H1 (cell line): Measurements from ENCODE around the gene CKB. TPM values are rescaled to one million over a fixed set of nuclear protein-coding genes. Genes with fewer than 3 reads are reported as not detected.

Experiments
- CTCF ChIA-PET: fragments of 300-600 bp; sonication (Branson Sonifier 250); formaldehyde crosslinking; loops from one replicate; lab custom pipeline; 2021; ENCODE audit not compliant: partially characterized antibody; lab: Charles Lee
- POLR2A ChIA-PET: fragments of 300-600 bp; sonication (Branson Sonifier 250); formaldehyde crosslinking; loops from one replicate; lab custom pipeline; 2021; ENCODE audit warnings: inconsistent platforms; ENCODE audit not compliant: partially characterized antibody; lab: Charles Lee
- DNase-seq, 2 experiments: peaks; one replicate each; pipeline versions ENCODE4 v3.0.0 to v3.0.0-alpha.2; 2010 to 2022; ENCODE audit warnings: low spot score in 2 of 2, low read depth in 1 of 2, mixed read lengths in 1 of 2
- FAIRE-seq: peaks from 2 replicates; lab custom pipeline; 2011; peaks lifted over from hg19 to GRCh38; lab: Jason Lieb, UNC
- H2AFZ ChIP-seq: 2 replicates; pipeline ENCODE4 v1.8.1; 2012; ENCODE audit warnings: low read length, inconsistent platforms
- H2AK5ac ChIP-seq: 2 replicates; pipeline ENCODE4 v1.6.1; 2013; ENCODE audit warnings: low read depth, low read length
- H2BK120ac ChIP-seq: replicated peaks from 2 replicates; pipeline ENCODE3; 2013; ENCODE audit warnings: low read depth, low read length, inconsistent platforms
- H2BK12ac ChIP-seq: 2 replicates; pipeline ENCODE4 v1.6.1; 2013; ENCODE audit warnings: low read depth, low read length
- H2BK15ac ChIP-seq: 2 replicates; pipeline ENCODE4 v1.6.1; 2013; ENCODE audit warnings: low read length
- H2BK20ac ChIP-seq: 2 replicates; pipeline ENCODE4 v1.6.1; 2013; ENCODE audit warnings: low read length
- H2BK5ac ChIP-seq: 2 replicates; pipeline ENCODE4 v1.6.1; 2013; ENCODE audit warnings: low read depth, low read length
- H3K14ac ChIP-seq: 2 replicates; pipeline ENCODE4 v1.6.1; 2013; ENCODE audit warnings: inconsistent platforms; ENCODE audit not compliant: insufficient read length
- H3K18ac ChIP-seq: 2 replicates; pipeline ENCODE4 v1.6.1; 2013; ENCODE audit warnings: low read length; ENCODE audit errors: extremely low read depth
- H3K23ac ChIP-seq: 2 replicates; pipeline ENCODE4 v1.6.1; 2013; ENCODE audit warnings: inconsistent platforms; ENCODE audit not compliant: insufficient read length
- H3K23me2 ChIP-seq: 2 replicates; pipeline ENCODE4 v1.6.1; 2013; ENCODE audit warnings: low read depth, low read length
- H3K27ac ChIP-seq: 2 replicates; pipeline ENCODE4 v1.6.1; 2011; ENCODE audit warnings: low read depth, low read length, inconsistent platforms
- H3K27me3 ChIP-seq, 4 experiments: replicated peaks in 1 of 4; 1 replicate in 1 of 4; 2 replicates in 3 of 4; pipeline versions ENCODE4 v1.6.1 to v1.8.1; 2011 to 2013; ENCODE audit warnings: low read length in 3 of 4, mild to moderate bottlenecking in 3 of 4, inconsistent platforms in 2 of 4, mixed read lengths in 2 of 4, moderate library complexity in 1 of 4; ENCODE audit not compliant: control insufficient read depth in 3 of 4, insufficient read depth in 3 of 4; ENCODE audit errors: extremely low read depth in 1 of 4
- H3K36me3 ChIP-seq, 4 experiments: 2 replicates each; pipeline versions ENCODE4 v1.6.1 to v1.8.1; 2011 to 2013; ENCODE audit warnings: mild to moderate bottlenecking in 4 of 4, low read length in 3 of 4, moderate library complexity in 2 of 4, control low read depth in 1 of 4, inconsistent platforms in 1 of 4; ENCODE audit not compliant: insufficient read depth in 4 of 4, control insufficient read depth in 2 of 4
- H3K4ac ChIP-seq: replicated peaks from 2 replicates; pipeline ENCODE3; 2013; ENCODE audit warnings: low read length, low read depth, mixed read lengths, inconsistent platforms; ENCODE audit not compliant: insufficient read length
- H3K4me1 ChIP-seq, 4 experiments: replicated peaks in 1 of 4; 1 replicate in 1 of 4; 2 replicates in 3 of 4; pipeline versions ENCODE4 v1.6.1 to v1.8.1; 2011 to 2013; ENCODE audit warnings: low read length in 3 of 4, inconsistent platforms in 2 of 4, mixed read lengths in 1 of 4; ENCODE audit not compliant: insufficient read depth in 4 of 4, control insufficient read depth in 3 of 4
- H3K4me2 ChIP-seq, 2 experiments: 2 replicates each; pipeline versions ENCODE4 v1.6.1 to v1.8.1; 2011 to 2013; ENCODE audit warnings: low read depth in 2 of 2, low read length in 2 of 2, control low read depth in 1 of 2, inconsistent platforms in 1 of 2, mild to moderate bottlenecking in 1 of 2; ENCODE audit not compliant: insufficient read depth in 1 of 2
- H3K4me3 ChIP-seq, 4 experiments: fragments of 200-600, 300-600 bp in 1 of 4; sonication (generic), shearing (Covaris generic), sonication (Bioruptor Twin) in 1 of 4; 2 replicates each; pipeline versions ENCODE4 v1.5.1 to v1.8.1; 2011 to 2016; ENCODE audit warnings: low read length in 4 of 4, low read depth in 3 of 4, control low read depth in 2 of 4, inconsistent platforms in 2 of 4, mild to moderate bottlenecking in 2 of 4, mixed read lengths in 1 of 4, moderate library complexity in 1 of 4; ENCODE audit not compliant: insufficient read depth in 2 of 4; ENCODE audit errors: extremely low read depth in 1 of 4
- H3K56ac ChIP-seq: replicated peaks from 2 replicates; pipeline ENCODE3; 2013; ENCODE audit warnings: low read depth, mild to moderate bottlenecking, mixed read lengths, low read length, inconsistent platforms; ENCODE audit not compliant: insufficient read length
- H3K79me1 ChIP-seq: 2 replicates; pipeline ENCODE4 v1.6.1; 2013; ENCODE audit warnings: low read depth, low read length, control low read depth
- H3K79me2 ChIP-seq, 2 experiments: 2 replicates each; pipeline versions ENCODE4 v1.6.1 to v1.8.1; 2012 to 2013; ENCODE audit warnings: low read length in 2 of 2, mild to moderate bottlenecking in 2 of 2, inconsistent platforms in 1 of 2; ENCODE audit not compliant: insufficient read depth in 2 of 2, control insufficient read depth in 1 of 2
- H3K9ac ChIP-seq, 4 experiments: replicated peaks in 1 of 4; 1 replicate in 1 of 4; 2 replicates in 3 of 4; pipeline versions ENCODE4 v1.6.1 to v1.8.1; 2011 to 2013; ENCODE audit warnings: low read depth in 3 of 4, low read length in 3 of 4, control low read depth in 2 of 4, mild to moderate bottlenecking in 2 of 4, moderate library complexity in 2 of 4, inconsistent platforms in 1 of 4; ENCODE audit errors: extremely low read depth in 1 of 4
- H3K9me3 ChIP-seq, 2 experiments: 2 replicates each; pipeline versions ENCODE4 v1.6.1 to v1.8.1; 2012 to 2013; ENCODE audit warnings: mild to moderate bottlenecking in 2 of 2, moderate library complexity in 2 of 2, control low read depth in 1 of 2, inconsistent platforms in 1 of 2, low read depth in 1 of 2, low read length in 1 of 2, mixed read lengths in 1 of 2; ENCODE audit not compliant: insufficient read depth in 2 of 2
- H4K20me1 ChIP-seq, 2 experiments: replicated peaks in 1 of 2; 2 replicates each; pipeline versions ENCODE3 to v1.8.1; 2011 to 2013; ENCODE audit warnings: inconsistent platforms in 2 of 2, low read length in 2 of 2, mild to moderate bottlenecking in 1 of 2; ENCODE audit not compliant: insufficient read depth in 2 of 2, control insufficient read depth in 1 of 2
- H4K5ac ChIP-seq: 2 replicates; pipeline ENCODE4 v1.6.1; 2013; ENCODE audit warnings: low read length, low read depth, mixed read lengths, inconsistent platforms; ENCODE audit not compliant: insufficient read length
- H4K8ac ChIP-seq: 2 replicates; pipeline ENCODE4 v1.8.0; 2013; ENCODE audit warnings: mild to moderate bottlenecking, moderate library complexity, low read length, inconsistent platforms; ENCODE audit not compliant: insufficient read depth; ENCODE audit errors: extremely low read depth
- H4K91ac ChIP-seq: replicated peaks from 2 replicates; pipeline ENCODE3; 2013; ENCODE audit warnings: low read length, mixed read lengths, inconsistent platforms; ENCODE audit not compliant: insufficient read length
- BCL11A ChIP-seq, 2 experiments: IDR thresholded peaks; one replicate each; pipeline ENCODE4 v1.6.1; 2011; ENCODE audit warnings: low read depth in 2 of 2, low read length in 2 of 2, mild to moderate bottlenecking in 2 of 2
- CHD2 ChIP-seq: IDR thresholded peaks from 2 replicates; pipeline ENCODE4 v1.6.1; 2012; ENCODE audit warnings: low read length, improper control_type of control experiment
- EP300 ChIP-seq, 2 experiments: IDR thresholded peaks; 1 replicate in 1 of 2; 2 replicates in 1 of 2; pipeline ENCODE4 v1.6.1; 2011 to 2012; ENCODE audit warnings: low read depth in 2 of 2, low read length in 2 of 2, mild to moderate bottlenecking in 2 of 2, borderline replicate concordance in 1 of 2, inconsistent platforms in 1 of 2, moderate library complexity in 1 of 2
- GTF2F1 ChIP-seq: IDR thresholded peaks from 2 replicates; pipeline ENCODE4 v1.6.1; 2012; ENCODE audit warnings: low read depth, low read length, improper control_type of control experiment, borderline replicate concordance
- HDAC2 ChIP-seq, 2 experiments: fragments of 300-600 bp in 1 of 2; sonication (generic) in 1 of 2; IDR thresholded peaks; 2 replicates each; pipeline ENCODE4 v1.6.1; 2011 to 2012; ENCODE audit warnings: low read depth in 2 of 2, low read length in 2 of 2, mild to moderate bottlenecking in 2 of 2, moderate library complexity in 2 of 2, borderline replicate concordance in 1 of 2, inconsistent platforms in 1 of 2
- KDM1A ChIP-seq: fragments of 200-600, 300-600 bp; sonication (generic); IDR thresholded peaks from 2 replicates; pipeline ENCODE4 v1.7.1; 2016; ENCODE audit warnings: mild to moderate bottlenecking, low read length, borderline replicate concordance
- MAFK ChIP-seq: IDR thresholded peaks from 2 replicates; pipeline ENCODE4 v1.6.1; 2012; ENCODE audit warnings: low read depth, mild to moderate bottlenecking, improper control_type of control experiment, low read length
- POLR2AphosphoS5 ChIP-seq: IDR thresholded peaks from 2 replicates; pipeline ENCODE4 v1.6.1; 2011; ENCODE audit warnings: low read depth, low read length
- TAF7 ChIP-seq: optimal IDR thresholded peaks from 2 replicates; pipeline ENCODE3; 2011; ENCODE audit warnings: low read depth, mild to moderate bottlenecking, inconsistent platforms, low read length, moderate library complexity, borderline replicate concordance
- ZNF274 ChIP-seq: IDR thresholded peaks from 2 replicates; pipeline ENCODE4 v1.7.0; 2012; ENCODE audit warnings: low read length, borderline replicate concordance; ENCODE audit errors: extremely low read depth
- WGBS, 2 experiments: shearing (Covaris generic) in 1 of 2; methylation state at CpG; one replicate each; pipeline versions ENCODE4 v1.1.6 to v1.1.7; 2013 to 2015; ENCODE audit warnings: low lambda C conversion rate in 2 of 2, mixed read lengths in 2 of 2, inconsistent platforms in 1 of 2, low coverage in 1 of 2, missing lambda C conversion rate in 1 of 2; ENCODE audit not compliant: insufficient replicate concordance in 2 of 2, insufficient coverage in 1 of 2, insufficient read length in 1 of 2; ENCODE audit errors: extremely low coverage in 1 of 2, missing lambda C conversion rate in 1 of 2; 5-methylcytosine and 5-hydroxymethylcytosine counted together
- polyA plus RNA-seq, 7 experiments: library from polyadenylated mRNA; depleted of rRNA in 3 of 7; stranded (reverse) in 5 of 7; unstranded in 2 of 7; fragments of >200 nt in 5 of 7; fragments of 200-250 nt in 2 of 7; gene quantifications; 1 replicate in 5 of 7; 2 replicates in 1 of 7; 4 replicates in 1 of 7; pipeline versions ENCODE4 v1.2.1 to v1.2.3, GENCODE V29; 2011 to 2013; ENCODE audit warnings: missing spikeins in 2 of 7, mixed read lengths in 2 of 7
- total RNA-seq: library from RNA; stranded (reverse); fragmentation: NEBNext Ultra II Directional; extraction: Animal tissue kit (Norgen Biotek cat#: 25700); gene quantifications from 2 replicates; pipeline ENCODE4 v1.2.1, GENCODE V29; 2021
- TF ChIP-seq, protein P1 (sequence below): IDR thresholded peaks from 2 replicates; pipeline ENCODE4 v1.6.1; 2011; ENCODE audit warnings: low read length, improper control_type of control experiment

The CKB gene
- total and polyA plus RNA-seq, 2 of the 8 experiments (the other 6 are each of a cell fraction or from before 2014, with no cell fraction given) = 538 to 950 TPM

DNA sequence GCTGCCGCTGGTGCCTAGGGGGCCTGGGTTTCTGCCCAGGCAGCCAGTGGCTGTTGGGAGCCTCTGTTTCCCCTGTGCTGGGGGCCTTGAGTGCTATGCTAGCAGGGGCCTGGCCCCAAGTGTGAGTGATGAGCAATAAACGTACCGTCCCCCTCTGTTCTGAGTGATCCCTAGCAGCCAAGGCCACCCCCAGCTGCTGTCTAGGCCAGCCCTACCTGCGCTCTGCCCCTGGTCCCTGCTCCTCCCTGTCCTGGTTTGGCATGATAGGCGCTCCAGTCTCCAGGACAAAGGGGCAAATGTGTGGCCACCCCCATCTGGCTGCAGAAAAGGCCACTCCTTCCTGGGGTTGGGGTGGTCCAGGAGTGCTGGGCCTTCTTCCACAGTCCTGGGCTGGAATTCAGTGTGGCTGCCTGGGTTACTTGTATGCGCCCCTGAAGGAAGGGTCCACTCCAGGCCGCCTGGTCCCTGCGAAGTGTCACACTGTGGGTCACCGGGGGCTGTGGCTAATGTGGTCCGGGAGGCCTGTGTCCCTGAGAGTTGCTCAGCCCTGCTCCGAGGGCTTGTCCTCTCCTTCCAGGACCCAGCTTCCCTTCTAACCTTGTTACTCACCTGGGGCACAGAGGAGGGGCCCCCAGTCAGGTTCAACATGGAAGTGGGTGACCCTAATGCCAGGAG is 13.4 kb upstream of the CKB start:
- H3K4me3 ChIP-seq = no peak overlapping the region
- no peak overlapping the region for H3K4ac ChIP-seq
- no peak overlapping the region for H2BK120ac ChIP-seq
- H4K5ac ChIP-seq = no peak overlapping the region
- no peaks in the 10 kb centered on the region for H3K9me3 ChIP-seq
- no peak overlapping the region for H3K56ac ChIP-seq
- H3K79me2 ChIP-seq = peaks cover 0 to 2% of the 10 kb centered on the region in 2 experiments; a peak in 1 of 4 replicates
- H3K18ac ChIP-seq = no peak overlapping the region
- H3K79me1 ChIP-seq = peaks cover 9% of the 10 kb centered on the region
- H3K23me2 ChIP-seq = no peaks in the 10 kb centered on the region
- H3K27ac ChIP-seq = no peak overlapping the region
- H4K20me1 ChIP-seq = peaks cover 10 to 37% of the 10 kb centered on the region in 2 experiments
- CTCF ChIA-PET = interaction anchor here (1.4 to 28.8 kb wide), 4 partner anchors 8 to 202 kb away, joined by 3 to 921 read pairs (median 118); partner anchors contain the start of genes CKB and EIF5
- H3K9ac ChIP-seq = no peak overlapping the region
- no peak overlapping the region for H2BK15ac ChIP-seq
- H4K8ac ChIP-seq = no peak overlapping the region
- DNase-seq = no peak
- H3K36me3 ChIP-seq = peaks cover 0 to 17% (median 1%) of the 10 kb centered on the region in 4 experiments; a peak in 3 of 8 replicates
- POLR2A ChIA-PET = interaction anchor here (1.0 to 29.8 kb wide), 4 partner anchors 8 to 17 kb away, joined by 3 to 844 read pairs (median 6); partner anchors contain the start of gene CKB
- H2AK5ac ChIP-seq = no peak overlapping the region
- H2BK5ac ChIP-seq = no peak overlapping the region
- H2BK20ac ChIP-seq = no peak overlapping the region
- 89% methylated on average over 11 of the region's 11 CpGs; no CpG with 5 or more reads in 1 of the 2 experiments for WGBS, 2 experiments
- no peak overlapping the region for H2BK12ac ChIP-seq
- H2AFZ ChIP-seq = no peak overlapping the region
- no peak overlapping the region for H3K14ac ChIP-seq
- no peak overlapping the region for H3K4me2 ChIP-seq
- H3K27me3 ChIP-seq = no peaks in the 10 kb centered on the region; a peak in 2 of 7 replicates
- no peak for FAIRE-seq
- H3K4me1 ChIP-seq = peaks cover 0 to 1% (median under 1%) of the 10 kb centered on the region in 4 experiments; a peak in 4 of 7 replicates
- H4K91ac ChIP-seq = no peak overlapping the region
- H3K23ac ChIP-seq = no peak overlapping the region
- TF ChIP-seq, protein P1, sequence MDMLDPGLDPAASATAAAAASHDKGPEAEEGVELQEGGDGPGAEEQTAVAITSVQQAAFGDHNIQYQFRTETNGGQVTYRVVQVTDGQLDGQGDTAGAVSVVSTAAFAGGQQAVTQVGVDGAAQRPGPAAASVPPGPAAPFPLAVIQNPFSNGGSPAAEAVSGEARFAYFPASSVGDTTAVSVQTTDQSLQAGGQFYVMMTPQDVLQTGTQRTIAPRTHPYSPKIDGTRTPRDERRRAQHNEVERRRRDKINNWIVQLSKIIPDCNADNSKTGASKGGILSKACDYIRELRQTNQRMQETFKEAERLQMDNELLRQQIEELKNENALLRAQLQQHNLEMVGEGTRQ = no peak
- TF ChIP-seq TAF7 = no peak
- no peak for TF ChIP-seq HDAC2 (IDR thresholded peaks at IDR 0.05; ENCODE audit: borderline replicate concordance in 1 of 2, low read depth in 2 of 2, low read length in 2 of 2)
- TF ChIP-seq ZNF274 = no peak
- no peak for TF ChIP-seq CHD2
- TF ChIP-seq BCL11A (IDR thresholded peaks at IDR 0.05; ENCODE audit: low read depth in 2 of 2, low read length in 2 of 2) = no peak
- no peak for TF ChIP-seq GTF2F1
- TF ChIP-seq POLR2AphosphoS5 = no peak
- TF ChIP-seq EP300 (IDR thresholded peaks at IDR 0.05; ENCODE audit: borderline replicate concordance in 1 of 2, low read depth in 2 of 2, low read length in 2 of 2) = no peak
- no peak for TF ChIP-seq KDM1A
- TF ChIP-seq MAFK = no peak
